Mesenchymal stem cell (in vitro differentiated cells and primary cell): ENCODE measurements around the gene KDM4B.
A peak's percentile ranks its signal among the peaks of the same experiment; 100 is the strongest.

Experiments
- DNase-seq: peaks from one replicate; pipeline ENCODE4 v3.0.0-alpha.2; 2013
- H2AFZ ChIP-seq: one replicate; pipeline ENCODE4 v1.6.1; 2013; ENCODE audit warnings: low read depth, mild to moderate bottlenecking, control low read depth, inconsistent platforms, low read length, moderate library complexity
- H2AK5ac ChIP-seq: 2 replicates; pipeline ENCODE4 v1.6.1; 2013; ENCODE audit warnings: low read length, moderate library complexity, mild to moderate bottlenecking, inconsistent platforms; ENCODE audit not compliant: severe bottlenecking
- H2BK120ac ChIP-seq: one replicate; pipeline ENCODE4 v1.6.1; 2013; ENCODE audit warnings: low read depth, mild to moderate bottlenecking, inconsistent platforms, low read length, moderate library complexity
- H2BK12ac ChIP-seq, 2 experiments: one replicate each; pipeline ENCODE4 v1.6.1; 2013; ENCODE audit warnings: inconsistent platforms in 2 of 2, low read length in 2 of 2, mild to moderate bottlenecking in 2 of 2, moderate library complexity in 2 of 2, control low read depth in 1 of 2
- H2BK15ac ChIP-seq: one replicate; pipeline ENCODE4 v1.6.1; 2013; ENCODE audit warnings: mild to moderate bottlenecking, low read depth, inconsistent platforms; ENCODE audit not compliant: poor library complexity, severe bottlenecking
- H2BK5ac ChIP-seq: 2 replicates; pipeline ENCODE4 v1.6.1; 2013; ENCODE audit warnings: low read depth, mild to moderate bottlenecking, low read length, control low read depth, inconsistent platforms; ENCODE audit not compliant: poor library complexity, severe bottlenecking
- H3K14ac ChIP-seq, 2 experiments: one replicate each; pipeline ENCODE4 v1.6.1; 2013; ENCODE audit warnings: inconsistent platforms in 2 of 2, low read length in 2 of 2, control low read depth in 1 of 2, mild to moderate bottlenecking in 1 of 2, moderate library complexity in 1 of 2
- H3K18ac ChIP-seq, 2 experiments: one replicate each; pipeline ENCODE4 v1.6.1; 2013; ENCODE audit warnings: inconsistent platforms in 2 of 2, low read length in 2 of 2, control low read depth in 1 of 2, low read depth in 1 of 2, mild to moderate bottlenecking in 1 of 2
- H3K23ac ChIP-seq, 2 experiments: one replicate each; pipeline ENCODE4 v1.6.1; 2013; ENCODE audit warnings: inconsistent platforms in 2 of 2, low read length in 2 of 2, mild to moderate bottlenecking in 2 of 2, moderate library complexity in 2 of 2, control low read depth in 1 of 2
- H3K27ac ChIP-seq: 2 replicates; pipeline ENCODE4 v1.5.1; 2013; ENCODE audit warnings: mild to moderate bottlenecking, moderate library complexity, low read length, control low read depth, inconsistent platforms; ENCODE audit not compliant: poor library complexity, severe bottlenecking
- H3K27me3 ChIP-seq, 2 experiments: 2 replicates each; pipeline versions ENCODE4 v1.6.1 to v1.7.0; 2013; ENCODE audit warnings: low read length in 2 of 2, mild to moderate bottlenecking in 2 of 2, moderate library complexity in 2 of 2, control low read depth in 1 of 2, inconsistent platforms in 1 of 2; ENCODE audit not compliant: control insufficient read depth in 1 of 2, insufficient read depth in 1 of 2
- H3K36me3 ChIP-seq, 2 experiments: 2 replicates each; pipeline versions ENCODE4 v1.6.1 to v1.7.0; 2013; ENCODE audit warnings: low read length in 2 of 2, control low read depth in 1 of 2, inconsistent platforms in 1 of 2, low read depth in 1 of 2, mild to moderate bottlenecking in 1 of 2; ENCODE audit not compliant: insufficient read depth in 2 of 2, control insufficient read depth in 1 of 2
- H3K4ac ChIP-seq, 2 experiments: one replicate each; pipeline ENCODE4 v1.6.1; 2013; ENCODE audit warnings: inconsistent platforms in 2 of 2, low read length in 2 of 2, mild to moderate bottlenecking in 2 of 2, moderate library complexity in 2 of 2, control low read depth in 1 of 2, low read depth in 1 of 2
- H3K4me1 ChIP-seq: 2 replicates; pipeline ENCODE4 v1.6.1; 2013; ENCODE audit warnings: low read depth, low read length, control low read depth; ENCODE audit not compliant: control insufficient read depth, insufficient read depth
- H3K4me2 ChIP-seq: 2 replicates; pipeline ENCODE4 v1.6.1; 2013; ENCODE audit warnings: low read length, mild to moderate bottlenecking, inconsistent platforms; ENCODE audit not compliant: poor library complexity, severe bottlenecking
- H3K4me3 ChIP-seq, 2 experiments: 2 replicates each; pipeline versions ENCODE4 v1.5.1 to v1.7.0; 2013; ENCODE audit warnings: low read length in 2 of 2, mild to moderate bottlenecking in 2 of 2, control low read depth in 1 of 2, low read depth in 1 of 2; ENCODE audit not compliant: insufficient read depth in 1 of 2
- H3K79me1 ChIP-seq: replicated peaks from 2 replicates; pipeline ENCODE4 v1.6.1; 2013; ENCODE audit warnings: mild to moderate bottlenecking, control low read depth, low read length, inconsistent platforms; ENCODE audit not compliant: poor library complexity, severe bottlenecking
- H3K9ac ChIP-seq: 2 replicates; pipeline ENCODE4 v1.7.0; 2013; ENCODE audit warnings: mild to moderate bottlenecking, low read length, moderate library complexity
- H3K9me3 ChIP-seq: 2 replicates; pipeline ENCODE4 v1.7.0; 2013; ENCODE audit warnings: mild to moderate bottlenecking, low read length; ENCODE audit not compliant: control insufficient read depth
- H4K8ac ChIP-seq: one replicate; pipeline ENCODE4 v1.6.1; 2013; ENCODE audit warnings: inconsistent platforms, mild to moderate bottlenecking, low read length, moderate library complexity
- H4K91ac ChIP-seq: one replicate; pipeline ENCODE4 v1.6.1; 2013; ENCODE audit warnings: mild to moderate bottlenecking, low read length, inconsistent platforms
- WGBS: methylation state at CpG from one replicate; pipeline ENCODE4 v1.1.7; 2013; ENCODE audit warnings: mixed read lengths; 5-methylcytosine and 5-hydroxymethylcytosine counted together

KDM4B gene

DNA sequence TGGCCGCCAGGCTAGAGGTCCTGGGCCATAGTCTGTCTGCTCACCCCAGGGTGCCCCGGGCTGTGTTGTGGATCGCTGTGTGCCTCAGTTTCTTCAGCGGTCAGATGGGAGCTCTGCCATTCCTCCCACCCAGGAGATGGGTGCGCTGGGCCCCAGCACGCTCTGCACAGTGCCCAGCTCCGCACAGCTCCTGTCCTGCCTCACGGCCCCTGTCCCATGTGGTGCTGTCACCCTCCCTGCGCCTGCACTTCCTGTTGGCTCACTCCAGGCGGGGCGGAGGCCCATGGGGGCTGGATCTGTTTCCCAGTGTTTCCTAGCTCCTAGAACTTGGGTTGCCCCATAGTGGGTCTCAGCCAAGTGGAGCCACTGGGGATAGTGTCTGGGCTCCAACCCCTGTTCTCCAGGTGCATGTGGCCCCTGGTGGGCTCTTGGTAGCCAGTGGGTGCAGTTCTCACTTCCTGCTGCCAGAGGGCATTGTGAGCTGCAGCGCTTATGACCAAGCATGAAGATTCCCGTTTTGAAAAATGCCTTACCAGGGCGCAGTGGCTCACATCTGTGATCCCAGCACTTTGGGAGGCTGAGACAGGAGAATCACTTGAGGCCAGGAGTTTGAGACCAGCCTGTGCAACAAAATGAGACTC, 69.8 kb downstream of the KDM4B start:
- Histone ChIP-seq H2AFZ (no peak overlapping the region), H3K4me1 (peaks cover 47% of the 10 kb centered on the region), H4K8ac (no peak overlapping the region), H2BK15ac (no peak overlapping the region), H4K91ac (no peak overlapping the region), H3K4me3 (no peak overlapping the region), H3K4ac (no peak overlapping the region), H3K9ac (no peak overlapping the region), H2AK5ac (peak overlapping the region; percentile 30), H2BK120ac (no peak overlapping the region), H2BK12ac (no peak overlapping the region), H3K79me1 (peaks cover 41% of the 10 kb centered on the region), H3K18ac (peak overlapping the region in 1 of 2 experiments; percentile 25), H3K27me3 (no peaks in the 10 kb centered on the region), H3K27ac (no peak overlapping the region), H3K14ac (no peak overlapping the region), H3K23ac (no peak overlapping the region), H3K4me2 (no peak overlapping the region), H2BK5ac (no peak overlapping the region), H3K36me3 (peaks cover 45 to 82% of the 10 kb centered on the region in 2 experiments), H3K9me3 (no peaks in the 10 kb centered on the region)
- WGBS, result 78% methylated on average over 14 of the region's 14 CpGs
- DNase-seq, result peak; percentile 40

GRCh38 chr19:5039642-5040543, 71.0 kb downstream of the KDM4B start:
- peak overlapping the region; percentile 43 for H4K91ac ChIP-seq
- no peak overlapping the region for H2BK5ac ChIP-seq
- H3K4ac ChIP-seq, result no peak overlapping the region
- H3K23ac ChIP-seq, result no peak overlapping the region
- no peak overlapping the region for H3K14ac ChIP-seq
- peaks cover 36 to 75% of the 10 kb centered on the region in 2 experiments for H3K36me3 ChIP-seq
- no peak overlapping the region for H2BK15ac ChIP-seq
- H3K4me1 ChIP-seq, result peaks cover 47% of the 10 kb centered on the region
- H3K4me2 ChIP-seq, result no peak overlapping the region
- WGBS, result 97% methylated on average over 43 of the region's 43 CpGs
- no peak overlapping the region for H3K4me3 ChIP-seq
- H3K18ac ChIP-seq, result no peak overlapping the region
- no peaks in the 10 kb centered on the region for H3K9me3 ChIP-seq
- no peak overlapping the region for H4K8ac ChIP-seq
- no peak for DNase-seq
- H2BK120ac ChIP-seq, result no peak overlapping the region
- no peak overlapping the region for H2BK12ac ChIP-seq
- H2AFZ ChIP-seq, result no peak overlapping the region
- H3K27me3 ChIP-seq, result no peaks in the 10 kb centered on the region
- no peak overlapping the region for H3K27ac ChIP-seq
- no peak overlapping the region for H2AK5ac ChIP-seq
- H3K9ac ChIP-seq, result no peak overlapping the region
- peaks cover 44% of the 10 kb centered on the region for H3K79me1 ChIP-seq

DNA sequence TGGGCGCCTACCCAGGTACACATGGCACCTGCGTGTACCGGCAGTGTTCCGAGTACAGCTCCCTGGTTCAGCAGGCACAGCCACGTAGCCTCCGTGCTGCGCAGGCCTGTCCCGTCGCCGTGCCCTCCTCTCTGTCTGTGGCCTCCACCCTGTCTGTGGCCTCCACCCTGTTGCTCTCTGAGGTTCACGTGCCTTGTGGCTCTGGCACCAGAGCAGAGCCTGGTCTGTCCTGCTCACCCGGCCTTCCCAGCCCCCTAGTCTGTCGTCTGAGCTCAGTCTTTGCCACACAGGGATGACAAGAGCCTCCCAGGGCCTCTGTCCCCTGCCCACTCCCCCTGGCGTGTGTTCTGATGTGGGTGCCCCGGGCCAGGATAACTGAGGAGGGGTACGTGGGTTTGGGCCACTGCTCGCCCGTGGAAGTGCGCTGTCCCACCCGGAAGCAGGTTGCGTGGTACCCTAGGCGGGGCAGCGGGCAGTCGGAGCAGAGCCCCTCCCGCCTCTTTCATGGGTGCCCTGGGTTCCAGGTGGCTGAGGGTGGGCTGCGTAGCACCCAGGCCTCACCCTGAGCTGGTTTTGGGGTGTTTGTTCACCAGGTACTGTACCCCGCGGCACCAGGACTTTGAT, 71.7 kb downstream of the KDM4B start:
- WGBS, result 93% methylated on average over 28 of the region's 28 CpGs
- peaks cover 32 to 71% of the 10 kb centered on the region in 2 experiments for H3K36me3 ChIP-seq
- H3K4ac ChIP-seq, result no peak overlapping the region
- no peak overlapping the region for H2BK5ac ChIP-seq
- H4K8ac ChIP-seq, result no peak overlapping the region
- no peak overlapping the region for H3K18ac ChIP-seq
- H2BK120ac ChIP-seq, result no peak overlapping the region
- H3K27me3 ChIP-seq, result no peaks in the 10 kb centered on the region
- no peak overlapping the region for H3K14ac ChIP-seq
- no peak overlapping the region for H2AK5ac ChIP-seq
- H3K9ac ChIP-seq, result no peak overlapping the region
- H2BK12ac ChIP-seq, result no peak overlapping the region
- H2BK15ac ChIP-seq, result no peak overlapping the region
- H4K91ac ChIP-seq, result peak overlapping the region; percentile 43
- no peaks in the 10 kb centered on the region for H3K9me3 ChIP-seq
- no peak overlapping the region for H3K4me3 ChIP-seq
- H3K23ac ChIP-seq, result no peak overlapping the region
- H2AFZ ChIP-seq, result no peak overlapping the region
- H3K4me2 ChIP-seq, result no peak overlapping the region
- peaks cover 49% of the 10 kb centered on the region for H3K79me1 ChIP-seq
- H3K27ac ChIP-seq, result no peak overlapping the region
- peaks cover 45% of the 10 kb centered on the region for H3K4me1 ChIP-seq
- DNase-seq, result no peak
